GM19452 (cell line): Measurements from ENCODE around the gene SERGEF.

Source experiments
- ATAC-seq: cut with Tn5 transposase; IDR thresholded peaks from one replicate; pipeline ENCODE4 v1.9.1; 2021; ENCODE audit not compliant: unreplicated experiment

Gene SERGEF

GRCh38 chr11:17753641-17754040 is 259.2 kb downstream of the SERGEF start:
- ATAC-seq = no peak

GRCh38 chr11:17753153-17753552 is 259.7 kb downstream of the SERGEF start:
- no peak for ATAC-seq

- ATAC-seq = no peak
These were observed 260.7 kb downstream of the SERGEF start for GRCh38 chr11:17752144-17752543.

- ATAC-seq = no peak
These were observed 261.3 kb downstream of the SERGEF start for GRCh38 chr11:17751558-17751957.

- no peak for ATAC-seq
These were observed 262.1 kb downstream of the SERGEF start for GRCh38 chr11:17750801-17751165.

GRCh38 chr11:17750013-17750800 is 262.6 kb downstream of the SERGEF start:
- no peak for ATAC-seq

GRCh38 chr11:17748761-17749721 is 263.8 kb downstream of the SERGEF start:
- no peak for ATAC-seq

GRCh38 chr11:17748044-17748443 is 264.8 kb downstream of the SERGEF start:
- no peak for ATAC-seq

GRCh38 chr11:17747131-17747955 is 265.5 kb downstream of the SERGEF start:
- no peak for ATAC-seq

- ATAC-seq = no peak
These were observed 266.8 kb downstream of the SERGEF start for GRCh38 chr11:17746096-17746495.

- no peak for ATAC-seq
These were observed 267.6 kb downstream of the SERGEF start for GRCh38 chr11:17745023-17745772.

GRCh38 chr11:17744151-17744940 is 268.5 kb downstream of the SERGEF start:
- no peak for ATAC-seq

GRCh38 chr11:17743808-17744119 is 269.1 kb downstream of the SERGEF start:
- no peak for ATAC-seq

- ATAC-seq = no peak
These were observed 269.6 kb downstream of the SERGEF start for GRCh38 chr11:17743026-17743807.

GRCh38 chr11:17742019-17742418 is 270.8 kb downstream of the SERGEF start:
- no peak for ATAC-seq

- ATAC-seq = no peak
These were observed 271.4 kb downstream of the SERGEF start for GRCh38 chr11:17741487-17741886.

- ATAC-seq = no peak
These were observed 272.1 kb downstream of the SERGEF start for GRCh38 chr11:17740649-17741235.

GRCh38 chr11:17739945-17740338 is 272.9 kb downstream of the SERGEF start:
- ATAC-seq = no peak
